B cell (primary cell): Measurements from ENCODE around the gene PPP1R7. TPM values are rescaled to one million over a fixed set of nuclear protein-coding genes. Genes with fewer than 3 reads are reported as not detected.
A peak's percentile ranks its signal among the peaks of the same experiment; 100 is the strongest.

Experiments
- ATAC-seq: fragments of 200-7000 bp; cut with Tn5 transposase; one replicate; pipeline ENCODE4 v1.10.0; 2021; ENCODE audit warnings: low read depth, mild to moderate bottlenecking, moderate number of reproducible peaks, moderate library complexity
- CTCF ChIA-PET: fragments of 350-600 bp; sonication (Branson Sonifier 250); formaldehyde crosslinking; loops from one replicate; lab custom pipeline; 2021; ENCODE audit warnings: antibody characterized with exemption, inconsistent platforms; lab: Charles Lee
- POLR2A ChIA-PET: fragments of 350-600 bp; sonication (Branson Sonifier 250); formaldehyde crosslinking; loops from one replicate; lab custom pipeline; 2021; ENCODE audit warnings: antibody characterized with exemption; lab: Charles Lee
- DNase-seq: peaks from one replicate; pipeline ENCODE4 v3.0.0; 2013
- H2AFZ ChIP-seq: 2 replicates; pipeline ENCODE4 v1.6.1; 2012; ENCODE audit warnings: mild to moderate bottlenecking, low read depth, low read length; ENCODE audit not compliant: insufficient read depth, poor library complexity, severe bottlenecking
- H3K27ac ChIP-seq, 2 donors: 1 replicate in 1 of 2; 2 replicates in 1 of 2; pipeline ENCODE4 v1.5.1; 2012 to 2013; ENCODE audit warnings: low read length in 2 of 2, mild to moderate bottlenecking in 2 of 2, moderate library complexity in 1 of 2
- H3K27me3 ChIP-seq, 4 experiments: fragments of 200-600 bp in 1 of 4; sonication (generic) in 1 of 4; replicated peaks in 1 of 4; 1 replicate in 2 of 4; 2 replicates in 2 of 4; pipeline versions ENCODE4 v1.6.1 to v1.7.0; 2013 to 2016; ENCODE audit warnings: low read length in 3 of 4, mild to moderate bottlenecking in 2 of 4, mixed read lengths in 1 of 4, moderate library complexity in 1 of 4; ENCODE audit not compliant: insufficient read depth in 4 of 4, control insufficient read depth in 3 of 4; ENCODE audit errors: control extremely low read depth in 1 of 4
- H3K36me3 ChIP-seq, 2 experiments: replicated peaks in 1 of 2; 1 replicate in 1 of 2; 2 replicates in 1 of 2; pipeline versions ENCODE4 v1.6.1 to v1.7.1; 2013; ENCODE audit warnings: low read length in 1 of 2; ENCODE audit not compliant: insufficient read depth in 2 of 2, control insufficient read depth in 1 of 2; ENCODE audit errors: control extremely low read depth in 1 of 2, extremely low read depth in 1 of 2
- H3K4me1 ChIP-seq, 2 donors: fragments of 200-600 bp in 1 of 2; sonication (generic) in 1 of 2; 1 replicate in 1 of 2; 2 replicates in 1 of 2; pipeline versions ENCODE4 v1.5.1 to v1.6.1; 2013 to 2017; ENCODE audit warnings: low read length in 2 of 2; ENCODE audit not compliant: control insufficient read depth in 2 of 2, insufficient read depth in 2 of 2
- H3K4me2 ChIP-seq: replicated peaks from 2 replicates; pipeline ENCODE3; 2012; ENCODE audit warnings: mild to moderate bottlenecking, low read depth, low read length; ENCODE audit not compliant: poor library complexity, severe bottlenecking
- H3K4me3 ChIP-seq, 5 experiments: fragments of 200-600 bp in 1 of 5; sonication (generic) in 1 of 5; 1 replicate in 3 of 5; 2 replicates in 2 of 5; pipeline versions ENCODE4 v1.5.1 to v1.7.0; 2011 to 2016; ENCODE audit warnings: low read length in 4 of 5, mild to moderate bottlenecking in 4 of 5, low read depth in 2 of 5, control low read depth in 1 of 5, moderate library complexity in 1 of 5; ENCODE audit not compliant: insufficient read depth in 1 of 5; ENCODE audit errors: control extremely low read depth in 1 of 5, extremely low read depth in 1 of 5
- H3K79me2 ChIP-seq: fragments of 200-600 bp; sonication (generic); one replicate; pipeline ENCODE4 v1.6.0; 2016; ENCODE audit warnings: low read length; ENCODE audit not compliant: control insufficient read depth, insufficient read depth
- H3K9ac ChIP-seq: fragments of 200-600 bp; sonication (generic); 2 replicates; pipeline ENCODE4 v1.6.1; 2017; ENCODE audit warnings: mild to moderate bottlenecking, low read length, moderate library complexity
- H3K9me3 ChIP-seq, 3 donors: one replicate each; pipeline versions ENCODE4 v1.6.1 to v1.7.1; 2013; ENCODE audit warnings: low read length in 2 of 3; ENCODE audit not compliant: control insufficient read depth in 2 of 3, insufficient read depth in 1 of 3; ENCODE audit errors: control extremely low read depth in 1 of 3
- H4K20me1 ChIP-seq: 2 replicates; pipeline ENCODE4 v1.6.0; 2012; ENCODE audit warnings: mild to moderate bottlenecking, low read length; ENCODE audit not compliant: insufficient read depth, control insufficient read depth, poor library complexity, severe bottlenecking
- H3K27ac Mint-ChIP-seq: one replicate; pipeline ENCODE4 v1.8.0; 2021; ENCODE audit warnings: mixed read lengths
- H3K27me3 Mint-ChIP-seq: one replicate; pipeline ENCODE4 v1.8.0; 2021; ENCODE audit warnings: mixed read lengths
- H3K4me1 Mint-ChIP-seq: one replicate; pipeline ENCODE4 v1.8.0; 2021; ENCODE audit warnings: mixed read lengths
- H3K4me3 Mint-ChIP-seq: one replicate; pipeline ENCODE4 v1.8.0; 2021; ENCODE audit warnings: mixed read lengths
- H3K9me3 Mint-ChIP-seq: one replicate; pipeline ENCODE4 v1.8.0; 2022; ENCODE audit warnings: mixed read lengths; ENCODE audit not compliant: insufficient read depth
- CTCF ChIP-seq: fragments of 200-600 bp; IDR thresholded peaks from one replicate; pipeline ENCODE4 v1.8.0; 2022; ENCODE audit warnings: antibody characterized with exemption, mild to moderate bottlenecking
- EZH2 ChIP-seq: IDR thresholded peaks from 2 replicates; pipeline ENCODE4 v1.6.1; 2012; ENCODE audit warnings: borderline replicate concordance, low read depth, mild to moderate bottlenecking, moderate library complexity, low read length; ENCODE audit not compliant: insufficient read depth, poor library complexity, severe bottlenecking
- WGBS: methylation state at CpG from one replicate; pipeline ENCODE4 v1.1.5; 2013; ENCODE audit warnings: missing lambda C conversion rate; ENCODE audit not compliant: insufficient coverage; 5-methylcytosine and 5-hydroxymethylcytosine counted together
- intact Hi-C: fragments of 100-400 bp; cut with micrococcal nuclease; formaldehyde crosslinking; loops from one replicate; pipeline ENCODE4 v1.10.0; 2022
- polyA plus RNA-seq: library from polyadenylated mRNA; depleted of rRNA; stranded (reverse); fragments of >200 nt; gene quantifications from 2 replicates; pipeline ENCODE4 v1.2.3, GENCODE V29; 2012
- total RNA-seq, 2 donors: library from RNA; stranded (reverse); fragments of 120-200 nt in 1 of 2; gene quantifications; 1 replicate in 1 of 2; 2 replicates in 1 of 2; pipeline versions ENCODE4 v1.2.3 to v1.2.4, GENCODE V29; 2013 to 2022

PPP1R7 gene
- total and polyA plus RNA-seq, 2 donors (not counting 1 experiment from before 2014, with no cell fraction given), result 37.7 to 50.9 TPM

- peak overlapping the region; percentile 97 for H3K27ac Mint-ChIP-seq
- TF ChIP-seq EZH2, result no peak
- TF ChIP-seq CTCF, result no peak
- ChIA-PET CTCF (interaction anchor here (1.3 to 3.3 kb wide), 3 partner anchors 11 to 39 kb away, joined by 4 to 20 read pairs (median 16); partner anchors contain the start of genes MTERF4, PASK and PPP1R7), POLR2A (interaction anchor here (0.8 to 2.6 kb wide), 5 partner anchors 10 to 40 kb away, joined by 4 to 29 read pairs (median 8); partner anchors contain the start of gene MTERF4)
- DNase-seq (peak; percentile 74), ATAC-seq (peak; percentile 67)
- H3K4me1 ChIP-seq, result peaks cover 35 to 59% of the 10 kb centered on the region in 2 donors
- H3K4me3 Mint-ChIP-seq, result peak overlapping the region; percentile 74
- WGBS, result 41% methylated on average over 9 of the region's 9 CpGs
- peaks cover 0 to 33% of the 10 kb centered on the region in 2 experiments for H3K36me3 ChIP-seq
- peaks cover 53% of the 10 kb centered on the region for H3K4me1 Mint-ChIP-seq
- no peaks in the 10 kb centered on the region for H3K9me3 Mint-ChIP-seq
- intact Hi-C loops, result loop anchor here (1.0 to 2.0 kb wide), 2 partner anchors 16 to 77 kb away; no protein-coding TSS in a partner anchor
- H3K4me2 ChIP-seq, result peak overlapping the region; percentile 53
- H4K20me1 ChIP-seq, result no peaks in the 10 kb centered on the region
- H3K27me3 Mint-ChIP-seq, result no peaks in the 10 kb centered on the region
- H3K9ac ChIP-seq, result peak overlapping the region; percentile 30
- peak overlapping the region; percentile 89 to 95 for H3K27ac ChIP-seq
- H3K9me3 ChIP-seq, result peaks cover 0 to 6% (median 0%) of the 10 kb centered on the region in 3 donors
- H3K79me2 ChIP-seq, result peaks cover 4% of the 10 kb centered on the region
- H2AFZ ChIP-seq, result no peak overlapping the region
- peak overlapping the region in 1 of 5 experiments; percentile 23 for H3K4me3 ChIP-seq
- H3K27me3 ChIP-seq, result no peaks in the 10 kb centered on the region
These were observed 38.8 kb upstream of the PPP1R7 start for GRCh38 chr2:241111440-241111805.

GRCh38 chr2:241112046-241112445, 38.2 kb upstream of the PPP1R7 start:
- Histone ChIP-seq H3K9ac (no peak overlapping the region), H3K27ac (peak overlapping the region; percentile 89 to 95), H3K9me3 (peaks cover 0 to 6% (median 0%) of the 10 kb centered on the region in 3 donors), H2AFZ (no peak overlapping the region), H3K79me2 (peaks cover 4% of the 10 kb centered on the region), H4K20me1 (no peaks in the 10 kb centered on the region), H3K4me1 (peaks cover 35 to 59% of the 10 kb centered on the region in 2 donors), H3K36me3 (peaks cover 0 to 36% of the 10 kb centered on the region in 2 experiments), H3K4me2 (peak overlapping the region; percentile 53), H3K4me3 (peak overlapping the region in 1 of 5 experiments; percentile 23), H3K27me3 (no peaks in the 10 kb centered on the region)
- POLR2A ChIA-PET, result interaction anchor here (0.5 to 2.0 kb wide), 5 partner anchors 10 to 76 kb away, joined by 3 to 8 read pairs (median 5); partner anchors contain the start of genes MTERF4 and PASK
- 92% methylated on average over 12 of the region's 17 CpGs for WGBS
- Mint-ChIP-seq H3K9me3 (no peaks in the 10 kb centered on the region), H3K4me3 (peak overlapping the region; percentile 17), H3K27ac (peak overlapping the region; percentile 57), H3K4me1 (peaks cover 53% of the 10 kb centered on the region), H3K27me3 (no peaks in the 10 kb centered on the region)
- ATAC-seq, result no peak
- TF ChIP-seq CTCF, result no peak
- TF ChIP-seq EZH2, result no peak
- CTCF ChIA-PET, result interaction anchor here (0.7 to 3.3 kb wide), 2 partner anchors 12 to 129 kb away, joined by 3 to 20 read pairs; partner anchors contain the start of gene MTERF4
- intact Hi-C loops, result no loop called here
- DNase-seq, result no peak
